GM23338 (cell line): ENCODE data around the gene ABHD15. TPM values are rescaled to one million over a fixed set of nuclear protein-coding genes. Genes with fewer than 3 reads are reported as not detected.

Source experiments
- ATAC-seq: fragments of 200-7000 bp; cut with Tn5 transposase; 3 replicates; pipeline ENCODE4 v1.9.1; 2020
- DNase-seq: peaks from one replicate; pipeline ENCODE4 v3.0.0-alpha.2; 2015; ENCODE audit warnings: low spot score
- H2AFZ ChIP-seq: fragments of 200-600 bp; sonication (generic); 2 replicates; pipeline ENCODE4 v1.8.0; 2016; ENCODE audit warnings: antibody characterized with exemption, mild to moderate bottlenecking, moderate library complexity
- H3F3A ChIP-seq: fragments of 200-600 bp; sonication (generic); replicated peaks from 2 replicates; pipeline ENCODE4 v1.8.0; 2017; ENCODE audit warnings: antibody characterized with exemption, mixed run types, low read depth
- H3K27ac ChIP-seq: fragments of 200-600 bp; sonication (generic); 2 replicates; pipeline ENCODE4 v1.6.1; 2016; ENCODE audit warnings: low read depth
- H3K27me3 ChIP-seq: fragments of 200-600 bp; sonication (generic); 2 replicates; pipeline ENCODE4 v1.8.0; 2016; ENCODE audit warnings: mild to moderate bottlenecking, mixed run types, moderate library complexity; ENCODE audit not compliant: insufficient read depth
- H3K36me3 ChIP-seq: fragments of 200-600 bp; sonication (generic); 2 replicates; pipeline ENCODE4 v1.8.0; 2016; ENCODE audit warnings: mild to moderate bottlenecking; ENCODE audit not compliant: insufficient read depth
- H3K4me1 ChIP-seq: fragments of 200-600 bp; sonication (generic); 2 replicates; pipeline ENCODE4 v1.8.0; 2016; ENCODE audit warnings: mild to moderate bottlenecking, moderate library complexity; ENCODE audit not compliant: insufficient read depth
- H3K4me2 ChIP-seq: fragments of 200-600 bp; sonication (generic); 2 replicates; pipeline ENCODE4 v1.7.1; 2017; ENCODE audit warnings: mixed run types
- H3K4me3 ChIP-seq: fragments of 200-600 bp; sonication (generic); 2 replicates; pipeline ENCODE4 v1.6.1; 2016; ENCODE audit warnings: mixed run types
- H3K79me2 ChIP-seq: fragments of 200-600 bp; sonication (generic); replicated peaks from 2 replicates; pipeline ENCODE4 v1.8.0; 2017; ENCODE audit warnings: mild to moderate bottlenecking; ENCODE audit not compliant: insufficient read depth
- H3K9me2 ChIP-seq: fragments of 200-600 bp; sonication (generic); 2 replicates; pipeline ENCODE4 v1.8.0; 2017; ENCODE audit not compliant: insufficient read depth
- H4K20me1 ChIP-seq: fragments of 200-600 bp; sonication (generic); replicated peaks from 2 replicates; pipeline ENCODE4 v1.8.0; 2017; ENCODE audit warnings: mild to moderate bottlenecking; ENCODE audit not compliant: insufficient read depth
- H3K27ac Mint-ChIP-seq: 2 replicates; pipeline ENCODE4 v1.8.0; 2020; ENCODE audit warnings: inconsistent platforms, mild to moderate bottlenecking, moderate library complexity, mixed read lengths
- H3K27me3 Mint-ChIP-seq: 3 replicates; pipeline ENCODE4 v1.8.0; 2022; ENCODE audit warnings: low read depth, mild to moderate bottlenecking, moderate library complexity, mixed read lengths, inconsistent platforms; ENCODE audit not compliant: insufficient read depth, poor library complexity
- H3K36me3 Mint-ChIP-seq: 3 replicates; pipeline ENCODE4 v1.8.0; 2021; ENCODE audit warnings: low read depth, mild to moderate bottlenecking, inconsistent platforms, moderate library complexity, mixed read lengths
- H3K4me1 Mint-ChIP-seq: 3 replicates; pipeline ENCODE4 v1.8.0; 2020; ENCODE audit warnings: mild to moderate bottlenecking, inconsistent platforms, mixed read lengths
- H3K4me3 Mint-ChIP-seq: 3 replicates; pipeline ENCODE4 v1.8.0; 2021; ENCODE audit warnings: moderate library complexity, mild to moderate bottlenecking, inconsistent platforms, mixed read lengths
- H3K9me3 Mint-ChIP-seq: 3 replicates; pipeline ENCODE4 v1.8.0; 2020; ENCODE audit warnings: moderate library complexity, mild to moderate bottlenecking, inconsistent platforms, mixed read lengths
- EZH2phosphoT487 ChIP-seq: fragments of 200-600 bp; sonication (generic); IDR thresholded peaks from one replicate; pipeline ENCODE4 v1.8.1; 2018; ENCODE audit warnings: antibody characterized with exemption; ENCODE audit not compliant: unreplicated experiment
- JUNB ChIP-seq: IDR thresholded peaks from one replicate; pipeline ENCODE4 v1.6.1; 2016; ENCODE audit warnings: antibody characterized with exemption; ENCODE audit not compliant: unreplicated experiment
- POLR2AphosphoS5 ChIP-seq: IDR thresholded peaks from 2 replicates; pipeline ENCODE4 v1.6.1; 2016; ENCODE audit warnings: antibody characterized with exemption, low read depth
- STAT1 ChIP-seq: IDR thresholded peaks from one replicate; pipeline ENCODE4 v1.6.1; 2016; ENCODE audit warnings: antibody characterized with exemption; ENCODE audit not compliant: unreplicated experiment
- ZNF114 ChIP-seq: fragments of 250-450 bp; sonication (Bioruptor Pico); IDR thresholded peaks from 2 replicates; pipeline ENCODE4 v1.5.0; 2020; ENCODE audit warnings: mild to moderate bottlenecking, moderate library complexity
- ZNF462 ChIP-seq: fragments of 250-450 bp; sonication (Bioruptor Pico); IDR thresholded peaks from 2 replicates; pipeline ENCODE4 v1.5.0; 2020; ENCODE audit warnings: mild to moderate bottlenecking, moderate library complexity
- polyA plus RNA-seq: library from polyadenylated mRNA; unstranded; fragments of >200 nt; fragmentation: Nextera tagmentation; extraction: Ambion mirVana; gene quantifications from 2 replicates; pipeline ENCODE4 v1.2.1, GENCODE V29; 2016
- total RNA-seq: library from RNA; depleted of rRNA; stranded (reverse); fragments of >200 nt; shearing (Covaris generic); gene quantifications from 2 replicates; pipeline ENCODE4 v1.2.3, GENCODE V29; 2014
- TF ChIP-seq, protein P1 (sequence below), 2 experiments: fragments of 200-600 bp in 1 of 2; sonication (generic) in 1 of 2; conservative IDR thresholded peaks; 2 replicates each; pipeline versions ENCODE4 v1.5.1 to v1.6.1; 2016 to 2017; ENCODE audit warnings: antibody characterized with exemption in 2 of 2, low read depth in 2 of 2, mild to moderate bottlenecking in 2 of 2, moderate library complexity in 1 of 2

Gene ABHD15
- total and polyA plus RNA-seq, 2 experiments from 2014 or later, result 0.27 to 2.5 TPM

- TF ChIP-seq ZNF462 (CRISPR knock-in tag) (no peak), EZH2phosphoT487 (no peak), ZNF114 (CRISPR knock-in tag) (no peak), STAT1 (no peak)
- TF ChIP-seq, protein P1, sequence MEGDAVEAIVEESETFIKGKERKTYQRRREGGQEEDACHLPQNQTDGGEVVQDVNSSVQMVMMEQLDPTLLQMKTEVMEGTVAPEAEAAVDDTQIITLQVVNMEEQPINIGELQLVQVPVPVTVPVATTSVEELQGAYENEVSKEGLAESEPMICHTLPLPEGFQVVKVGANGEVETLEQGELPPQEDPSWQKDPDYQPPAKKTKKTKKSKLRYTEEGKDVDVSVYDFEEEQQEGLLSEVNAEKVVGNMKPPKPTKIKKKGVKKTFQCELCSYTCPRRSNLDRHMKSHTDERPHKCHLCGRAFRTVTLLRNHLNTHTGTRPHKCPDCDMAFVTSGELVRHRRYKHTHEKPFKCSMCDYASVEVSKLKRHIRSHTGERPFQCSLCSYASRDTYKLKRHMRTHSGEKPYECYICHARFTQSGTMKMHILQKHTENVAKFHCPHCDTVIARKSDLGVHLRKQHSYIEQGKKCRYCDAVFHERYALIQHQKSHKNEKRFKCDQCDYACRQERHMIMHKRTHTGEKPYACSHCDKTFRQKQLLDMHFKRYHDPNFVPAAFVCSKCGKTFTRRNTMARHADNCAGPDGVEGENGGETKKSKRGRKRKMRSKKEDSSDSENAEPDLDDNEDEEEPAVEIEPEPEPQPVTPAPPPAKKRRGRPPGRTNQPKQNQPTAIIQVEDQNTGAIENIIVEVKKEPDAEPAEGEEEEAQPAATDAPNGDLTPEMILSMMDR (conservative IDR thresholded peaks at IDR 0.05; ENCODE audit: low read depth in 2 of 2), result no peak
Measured at GRCh38 chr17:29597361-29598172, 30.7 kb upstream of the ABHD15 start (continued).

DNA sequence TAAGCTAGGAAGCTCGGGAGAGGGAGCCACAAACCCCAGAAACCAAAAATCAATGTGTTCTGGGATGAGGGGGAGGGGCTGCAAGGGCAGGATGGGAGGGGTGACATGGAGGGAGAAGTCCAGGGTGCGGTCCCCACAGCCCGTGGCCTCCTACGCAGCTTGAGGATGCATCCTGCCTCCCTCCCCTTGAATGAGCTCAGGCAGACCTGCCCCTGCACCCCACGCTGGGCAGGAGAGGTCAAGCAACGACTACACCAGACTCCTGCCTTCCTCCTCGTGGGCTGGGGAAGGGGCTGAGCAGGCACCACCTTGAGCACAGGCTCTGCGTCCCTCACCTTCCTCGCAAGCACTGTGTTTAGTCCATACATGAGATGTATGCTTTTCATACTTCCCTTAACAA lies 30.0 kb upstream of the ABHD15 start:
- peak overlapping the region; percentile 39 for H3K4me3 ChIP-seq
- H3K27me3 Mint-ChIP-seq, result peaks cover 20% of the 10 kb centered on the region
- DNase-seq (peak; percentile 30), ATAC-seq (peak; percentile 2)
- H3K27me3 ChIP-seq, result no peaks in the 10 kb centered on the region
- H3K4me2 ChIP-seq, result peak overlapping the region; percentile 79
- H3K4me1 ChIP-seq, result peaks cover 46% of the 10 kb centered on the region
- H3F3A ChIP-seq, result peaks cover 16% of the 10 kb centered on the region
- H3K27ac Mint-ChIP-seq, result no peak overlapping the region; the same call in 1 of the 2 replicates
- H3K27ac ChIP-seq, result no peak overlapping the region
- H3K4me1 Mint-ChIP-seq, result peaks cover 45% of the 10 kb centered on the region
- H3K79me2 ChIP-seq, result peaks cover 34% of the 10 kb centered on the region
- H3K4me3 Mint-ChIP-seq, result no peak overlapping the region
- H3K36me3 ChIP-seq, result no peaks in the 10 kb centered on the region
- H4K20me1 ChIP-seq, result peaks cover 8% of the 10 kb centered on the region; the same call in 1 of the 2 replicates
- H3K36me3 Mint-ChIP-seq, result no peaks in the 10 kb centered on the region
- no peaks in the 10 kb centered on the region for H3K9me2 ChIP-seq
- 0 out of 2 replicates have a peak overlapping the region, but pooled peaks have one; percentile 14 for H2AFZ ChIP-seq
- no peaks in the 10 kb centered on the region for H3K9me3 Mint-ChIP-seq
- TF ChIP-seq ZNF462 (CRISPR knock-in tag) (no peak), JUNB (no peak), POLR2AphosphoS5 (no peak)
